GM21447 (cell line): ENCODE data around the gene SPOCK1.

ENCODE experiments used
- ATAC-seq: cut with Tn5 transposase; IDR thresholded peaks from one replicate; pipeline ENCODE4 v1.9.1; 2021; ENCODE audit not compliant: unreplicated experiment

Gene SPOCK1

DNA sequence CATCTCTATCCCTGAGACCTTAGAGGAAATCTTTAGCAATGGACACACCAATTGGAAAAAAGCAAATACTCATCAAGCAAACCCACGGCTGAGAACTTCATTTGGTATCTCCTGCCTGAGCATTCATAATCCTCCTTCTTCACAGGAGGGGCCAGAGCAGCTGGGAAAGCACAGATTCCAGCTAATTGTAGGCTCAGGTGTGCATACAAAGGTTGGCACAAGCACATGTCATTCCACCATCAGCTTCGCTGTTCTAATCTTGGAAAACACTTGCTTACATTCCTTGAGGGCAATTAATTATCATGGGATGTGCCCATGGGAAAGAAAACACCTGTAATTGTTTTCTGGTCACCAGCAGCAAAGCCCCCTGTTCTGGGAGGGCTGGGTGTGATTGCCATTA is 376.6 kb downstream of the SPOCK1 start:
- no peak for ATAC-seq

- ATAC-seq: no peak
Measured at GRCh38 chr5:137122075-137122474, 377.1 kb downstream of the SPOCK1 start.

- ATAC-seq: no peak
Measured at GRCh38 chr5:137119321-137119720, 379.8 kb downstream of the SPOCK1 start.

- no peak for ATAC-seq
Measured at GRCh38 chr5:137118629-137119028, 380.5 kb downstream of the SPOCK1 start.

DNA sequence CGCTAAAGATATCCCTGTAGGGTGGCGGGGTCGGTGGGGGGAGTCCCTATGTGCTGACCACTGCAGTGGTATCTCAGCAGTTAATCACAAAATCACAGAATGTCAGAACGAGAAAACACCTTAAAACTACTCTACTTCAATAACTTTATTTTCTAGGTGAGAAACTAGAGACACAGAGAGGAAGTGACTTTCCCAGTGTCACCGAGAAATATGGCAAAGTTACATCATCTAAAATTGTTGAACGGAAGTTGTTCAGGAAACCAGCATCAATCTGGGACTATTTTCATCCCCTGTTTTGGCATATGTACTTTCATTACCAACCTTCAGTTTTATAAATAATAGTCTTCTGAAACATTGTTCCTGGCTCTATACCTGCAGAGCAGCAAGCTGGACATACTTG is 384.0 kb downstream of the SPOCK1 start:
- ATAC-seq: no peak

DNA sequence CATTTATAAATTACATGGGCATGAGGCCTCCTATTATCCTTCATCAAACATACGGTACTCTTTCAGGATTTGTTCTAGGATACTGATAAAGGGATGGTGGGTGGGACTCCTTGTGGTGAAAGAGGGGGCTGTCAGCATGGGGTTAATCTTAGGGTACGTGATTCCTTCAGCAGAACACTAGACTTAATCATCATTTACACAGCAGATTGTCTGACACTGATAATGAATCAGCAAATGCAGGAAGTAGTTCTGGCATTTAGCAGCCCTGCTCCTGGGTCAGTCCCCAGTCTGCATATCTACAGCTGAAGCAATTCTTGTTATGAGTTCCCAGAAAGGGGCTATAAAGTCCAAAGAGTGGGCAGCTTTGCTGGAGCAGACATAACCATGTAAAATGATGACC is 384.6 kb downstream of the SPOCK1 start:
- no peak for ATAC-seq

GRCh38 chr5:137113939-137114338 is 385.2 kb downstream of the SPOCK1 start:
- ATAC-seq: peak; percentile 66

DNA sequence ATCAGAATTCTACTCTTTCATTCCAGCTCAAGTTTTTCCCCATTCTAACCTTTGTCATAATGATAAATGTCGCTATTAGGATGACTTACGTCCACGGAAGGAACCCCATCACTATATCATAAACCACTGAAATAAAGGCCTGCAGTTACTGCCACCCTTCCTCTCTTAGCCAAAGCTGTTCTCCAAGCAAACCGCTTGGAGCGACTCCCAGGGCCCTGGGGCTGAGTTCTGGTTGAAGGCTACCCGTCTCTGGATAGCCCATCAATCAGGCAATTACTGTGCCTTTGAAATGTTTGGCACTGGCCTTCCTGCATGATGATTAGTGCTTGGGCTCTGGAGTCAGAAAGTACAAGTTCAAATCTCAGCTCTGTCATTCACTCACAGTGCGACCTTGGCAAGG is 386.0 kb downstream of the SPOCK1 start:
- ATAC-seq: no peak

GRCh38 chr5:137105351-137106035 is 393.6 kb downstream of the SPOCK1 start:
- no peak for ATAC-seq

DNA sequence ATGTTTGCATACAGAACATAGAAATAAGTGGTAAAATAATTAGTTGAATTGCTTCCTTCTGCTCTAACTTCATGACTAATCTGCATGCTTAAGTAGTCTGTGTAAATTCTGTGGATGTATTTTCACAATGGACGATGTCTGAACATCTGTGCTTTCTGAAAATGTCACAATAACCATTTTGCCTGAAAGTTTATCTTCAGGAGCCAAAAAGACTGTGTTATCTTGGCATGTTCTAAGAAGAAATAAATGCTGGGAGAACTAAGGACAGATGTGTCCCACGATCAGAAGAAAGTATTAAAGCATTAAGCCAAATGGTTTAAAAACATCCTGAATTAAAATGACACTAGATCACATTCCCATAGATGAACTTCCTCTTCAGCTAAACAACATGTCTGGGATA is 397.6 kb downstream of the SPOCK1 start:
- no peak for ATAC-seq

DNA sequence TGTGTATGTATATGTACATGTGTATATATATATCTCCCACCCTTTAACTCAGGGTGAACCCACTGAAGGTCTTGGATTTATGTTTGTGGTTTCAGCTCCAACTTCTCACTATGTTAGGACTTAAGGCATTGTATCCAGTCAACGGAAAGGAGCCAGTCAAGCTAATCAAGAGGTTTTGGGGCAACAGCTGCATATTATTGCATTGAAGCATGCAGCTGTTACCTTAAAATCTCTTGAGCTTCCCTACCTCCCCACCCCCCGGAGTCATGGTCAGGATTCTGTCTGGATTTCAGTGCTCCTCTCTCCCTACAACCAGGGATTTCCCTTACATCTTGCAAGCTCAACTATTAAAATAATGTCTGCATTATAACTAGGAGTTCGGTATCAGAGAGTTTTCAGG is 399.5 kb downstream of the SPOCK1 start:
- no peak for ATAC-seq

GRCh38 chr5:137098663-137099062 is 400.5 kb downstream of the SPOCK1 start:
- no peak for ATAC-seq

- no peak for ATAC-seq
Measured at GRCh38 chr5:137098238-137098637, 400.9 kb downstream of the SPOCK1 start.

GRCh38 chr5:137097203-137097602 is 401.9 kb downstream of the SPOCK1 start:
- ATAC-seq: no peak

GRCh38 chr5:137096149-137097103 is 402.7 kb downstream of the SPOCK1 start:
- ATAC-seq: no peak

GRCh38 chr5:137095597-137095996 is 403.5 kb downstream of the SPOCK1 start:
- no peak for ATAC-seq

DNA sequence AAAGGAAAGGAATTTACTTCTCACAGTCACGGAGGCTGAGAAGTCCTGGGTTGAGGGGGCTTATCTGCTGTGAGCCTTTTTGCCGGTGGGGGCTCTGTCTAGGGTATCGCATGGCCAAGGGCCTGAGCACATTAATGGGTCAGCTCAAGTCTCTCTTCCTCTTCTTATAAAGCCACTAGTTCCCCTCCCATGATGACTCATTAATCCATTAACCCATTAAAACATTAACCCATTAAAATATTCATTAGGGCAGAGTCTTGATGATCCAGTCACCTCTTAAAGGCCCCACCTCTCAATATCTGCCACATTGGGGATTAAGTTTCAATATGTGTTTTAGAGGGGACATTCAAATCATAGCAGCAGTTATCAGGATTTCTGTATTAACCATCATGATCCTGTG is 406.3 kb downstream of the SPOCK1 start:
- no peak for ATAC-seq

- no peak for ATAC-seq
Measured at GRCh38 chr5:137091472-137091871, 407.7 kb downstream of the SPOCK1 start.

DNA sequence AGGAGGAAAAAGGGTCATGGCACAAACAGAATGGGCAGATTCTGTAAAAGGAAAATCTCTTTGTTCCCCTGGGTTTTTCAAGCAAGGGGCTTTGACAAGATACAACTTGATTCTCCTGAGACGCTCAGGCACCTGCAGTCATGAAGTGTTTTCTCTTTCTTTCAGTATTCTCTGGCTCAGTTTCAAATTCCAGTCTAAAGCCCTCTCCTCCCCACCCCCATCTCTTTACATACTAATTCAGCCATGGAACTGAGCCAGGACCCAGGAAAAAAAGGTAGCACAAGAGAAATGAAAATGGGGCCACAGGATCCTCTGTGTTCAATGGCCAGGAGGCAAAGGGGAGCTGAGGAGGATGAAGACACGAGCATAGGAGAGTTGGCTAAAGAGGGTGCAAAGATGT is 408.4 kb downstream of the SPOCK1 start:
- no peak for ATAC-seq

DNA sequence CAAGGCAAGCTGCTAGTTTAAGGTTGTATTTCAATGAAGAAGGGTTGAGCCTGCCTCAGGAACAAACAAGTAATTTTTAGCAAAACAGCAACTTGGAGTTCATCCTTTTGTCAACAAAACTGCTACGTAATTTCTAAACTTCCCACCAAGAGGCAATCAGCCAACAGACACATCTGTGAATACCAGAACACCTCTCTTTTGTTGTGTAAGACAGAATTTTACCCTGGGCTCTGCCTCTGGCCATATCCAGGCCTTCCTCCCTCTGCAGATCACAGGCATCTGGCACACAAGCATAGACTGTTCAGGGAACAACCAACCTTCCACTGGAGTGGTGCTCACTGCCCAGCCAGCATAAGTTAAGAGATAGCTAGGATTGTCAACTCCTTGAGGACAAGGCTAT is 409.0 kb downstream of the SPOCK1 start:
- no peak for ATAC-seq

GRCh38 chr5:137088175-137088574 is 411.0 kb downstream of the SPOCK1 start:
- no peak for ATAC-seq

DNA sequence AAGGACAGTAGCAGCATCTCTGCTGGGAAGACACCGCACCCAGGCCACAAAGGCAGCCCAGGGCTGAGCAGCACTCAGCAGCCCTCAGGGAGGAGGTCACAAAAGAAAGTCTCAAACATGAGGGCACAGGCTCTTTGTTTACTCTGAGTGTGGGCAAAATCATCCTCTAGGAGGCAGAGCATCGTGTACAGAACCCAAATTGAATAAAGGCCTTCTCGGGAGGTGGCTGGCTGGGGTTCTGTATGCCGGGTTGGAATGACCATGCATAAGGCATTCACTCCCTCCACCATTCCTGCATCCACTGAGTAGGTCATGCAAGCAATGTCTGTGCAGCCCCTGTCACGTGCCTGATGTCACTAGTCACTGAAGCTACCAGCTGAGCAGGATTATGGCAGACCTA is 412.8 kb downstream of the SPOCK1 start:
- no peak for ATAC-seq
